ENCODE data around the gene LDLRAP1. TPM values are rescaled to one million over a fixed set of nuclear protein-coding genes. Genes with fewer than 3 reads are reported as not detected.

The LDLRAP1 gene
- total RNA-seq, 1 experiment from 2014 or later, result 26.0 TPM

- DNase-seq (ENCODE audit: low read depth, low spot score) (no peak), ATAC-seq (no peak)
- BruUV-seq (replicated peaks), result no TSS peak
- RAD21 ChIA-PET (ENCODE audit: low non-redundant PET in 1 of 2, low total read pairs in 2 of 2, uncharacterized antibody in 2 of 2, unreplicated experiment in 2 of 2), result no interaction called here
- intact Hi-C loops (cut with micrococcal nuclease), result no loop called here
- no peaks in the 10 kb centered on the region for H3K36me3 ChIP-seq (ENCODE audit: control insufficient read depth in 1 of 2, insufficient read depth in 2 of 2, low read length in 2 of 2)
- no peaks in the 10 kb centered on the region for H3K9me2 ChIP-seq (ENCODE audit: insufficient read depth)
- H3K4me2 ChIP-seq (ENCODE audit: low read length), result no peak overlapping the region
- H3K79me2 ChIP-seq (ENCODE audit: insufficient read depth, low read length), result no peaks in the 10 kb centered on the region
- no peak overlapping the region for H3K27ac ChIP-seq (ENCODE audit: low read depth, low read length)
- no peaks in the 10 kb centered on the region for H4K20me1 ChIP-seq (ENCODE audit: insufficient read depth)
- no peak overlapping the region for H2AFZ ChIP-seq (ENCODE audit: low read depth, low read length, poor library complexity, severe bottlenecking)
- no peaks in the 10 kb centered on the region for H3K27me3 ChIP-seq (ENCODE audit: insufficient read depth, low read length)
- no peak overlapping the region for H3K9ac ChIP-seq (ENCODE audit: low read length)
- H3K9me3 ChIP-seq (ENCODE audit: control insufficient read depth in 1 of 2, insufficient read depth in 1 of 2, low read depth in 1 of 2, low read length in 2 of 2), result no peaks in the 10 kb centered on the region
- POLR2A ChIA-PET, result no interaction called here
- no peak overlapping the region for H3K4me3 ChIP-seq (replicated peaks in 1 of 2; ENCODE audit: low read depth in 1 of 2, low read length in 2 of 2)
- peaks cover 0 to 19% of the 10 kb centered on the region in 2 experiments; a peak in 2 of 4 replicates for H3K4me1 ChIP-seq (ENCODE audit: control insufficient read depth in 1 of 2, insufficient read depth in 2 of 2, low read length in 2 of 2)
- no peak for TF ChIP-seq ELF1 (IDR thresholded peaks at IDR 0.05; ENCODE audit: borderline replicate concordance, low read depth)
- no peak for TF ChIP-seq RAD21 (IDR thresholded peaks at IDR 0.05; ENCODE audit: low read depth)
- no peak for TF ChIP-seq YY1 (IDR thresholded peaks at IDR 0.05; ENCODE audit: extremely low read depth, insufficient replicate concordance, low read depth, low read length)
- TF ChIP-seq REST (IDR thresholded peaks at IDR 0.05; ENCODE audit: low read depth), result no peak
- TF ChIP-seq, protein P1, sequence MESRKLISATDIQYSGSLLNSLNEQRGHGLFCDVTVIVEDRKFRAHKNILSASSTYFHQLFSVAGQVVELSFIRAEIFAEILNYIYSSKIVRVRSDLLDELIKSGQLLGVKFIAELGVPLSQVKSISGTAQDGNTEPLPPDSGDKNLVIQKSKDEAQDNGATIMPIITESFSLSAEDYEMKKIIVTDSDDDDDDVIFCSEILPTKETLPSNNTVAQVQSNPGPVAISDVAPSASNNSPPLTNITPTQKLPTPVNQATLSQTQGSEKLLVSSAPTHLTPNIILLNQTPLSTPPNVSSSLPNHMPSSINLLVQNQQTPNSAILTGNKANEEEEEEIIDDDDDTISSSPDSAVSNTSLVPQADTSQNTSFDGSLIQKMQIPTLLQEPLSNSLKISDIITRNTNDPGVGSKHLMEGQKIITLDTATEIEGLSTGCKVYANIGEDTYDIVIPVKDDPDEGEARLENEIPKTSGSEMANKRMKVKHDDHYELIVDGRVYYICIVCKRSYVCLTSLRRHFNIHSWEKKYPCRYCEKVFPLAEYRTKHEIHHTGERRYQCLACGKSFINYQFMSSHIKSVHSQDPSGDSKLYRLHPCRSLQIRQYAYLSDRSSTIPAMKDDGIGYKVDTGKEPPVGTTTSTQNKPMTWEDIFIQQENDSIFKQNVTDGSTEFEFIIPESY (IDR thresholded peaks at IDR 0.05; ENCODE audit: extremely low read depth, insufficient replicate concordance, low read length), result no peak
- no peak for TF ChIP-seq SP1 (IDR thresholded peaks at IDR 0.05; ENCODE audit: low read depth)
- TF ChIP-seq SIN3A (IDR thresholded peaks at IDR 0.05; ENCODE audit: low read depth), result no peak
- TF ChIP-seq SRF (IDR thresholded peaks at IDR 0.05; ENCODE audit: low read depth), result no peak
- no peak for TF ChIP-seq CBX3 (IDR thresholded peaks at IDR 0.05; ENCODE audit: low read depth)
- no peak for TF ChIP-seq ZNF274 (IDR thresholded peaks at IDR 0.05; ENCODE audit: low read depth, low read length)
- CTCF ChIA-PET, result no interaction called here
Observed at GRCh38 chr1:25577134-25577920, 33.9 kb downstream of the LDLRAP1 start.

Data from HCT116 (cell line).